Nephron progenitor cell (in vitro differentiated cells): ENCODE measurements around the gene SHB.

Source experiments
- DNase-seq: peaks from one replicate; pipeline ENCODE4 v3.0.0; 2021
- H3K27ac Mint-ChIP-seq: 2 replicates; pipeline ENCODE4 v1.8.0; 2021; ENCODE audit warnings: mild to moderate bottlenecking, moderate library complexity, mixed read lengths
- H3K27me3 Mint-ChIP-seq: 2 replicates; pipeline ENCODE4 v1.8.0; 2021; ENCODE audit warnings: mild to moderate bottlenecking, low read depth, mixed read lengths; ENCODE audit not compliant: poor library complexity
- H3K36me3 Mint-ChIP-seq: 2 replicates; pipeline ENCODE4 v1.8.0; 2021; ENCODE audit warnings: low read depth, mixed read lengths
- H3K4me1 Mint-ChIP-seq: 2 replicates; pipeline ENCODE4 v1.8.0; 2021; ENCODE audit warnings: mixed read lengths
- H3K4me3 Mint-ChIP-seq: 2 replicates; pipeline ENCODE4 v1.8.0; 2021; ENCODE audit warnings: mild to moderate bottlenecking, moderate library complexity, mixed read lengths
- H3K9me3 Mint-ChIP-seq: 2 replicates; pipeline ENCODE4 v1.8.0; 2021; ENCODE audit warnings: mild to moderate bottlenecking, moderate library complexity, mixed read lengths
- TF ChIP-seq, protein P1 (sequence below): fragments of 200-600 bp; sonication (generic); IDR thresholded peaks from 2 replicates; pipeline ENCODE4 v1.5.0; 2021; ENCODE audit warnings: antibody characterized with exemption

Gene SHB

DNA sequence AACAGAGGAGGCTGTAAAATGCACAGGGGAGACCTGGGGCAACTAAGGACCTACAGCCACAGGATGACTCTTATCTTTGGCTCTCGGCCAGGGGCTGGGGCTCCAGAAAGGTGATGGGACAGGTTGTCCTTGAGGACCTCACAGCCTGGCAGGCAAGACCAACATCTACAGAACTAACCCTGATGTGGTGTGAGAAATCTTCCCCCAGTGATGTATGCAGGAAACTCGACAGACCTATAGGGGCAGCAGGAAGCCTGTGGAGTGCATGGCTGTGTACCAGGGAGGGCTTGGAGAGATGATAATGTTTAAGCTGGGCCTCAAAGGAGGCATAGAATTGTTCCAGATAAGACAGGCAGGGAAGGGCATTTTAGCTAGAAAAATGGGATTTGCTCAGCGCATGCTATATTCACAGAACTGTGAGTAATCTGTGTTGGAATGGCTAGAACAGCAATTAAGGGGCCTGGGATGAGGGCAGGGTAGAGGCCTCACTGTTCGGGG is 96.6 kb downstream of the SHB start:
- Mint-ChIP-seq H3K4me1 (peaks cover 21% of the 10 kb centered on the region), H3K27me3 (peaks cover 3% of the 10 kb centered on the region), H3K4me3 (no peak overlapping the region), H3K9me3 (no peaks in the 10 kb centered on the region), H3K27ac (no peak overlapping the region), H3K36me3 (no peaks in the 10 kb centered on the region)
- DNase-seq = no peak
- TF ChIP-seq, protein P1, sequence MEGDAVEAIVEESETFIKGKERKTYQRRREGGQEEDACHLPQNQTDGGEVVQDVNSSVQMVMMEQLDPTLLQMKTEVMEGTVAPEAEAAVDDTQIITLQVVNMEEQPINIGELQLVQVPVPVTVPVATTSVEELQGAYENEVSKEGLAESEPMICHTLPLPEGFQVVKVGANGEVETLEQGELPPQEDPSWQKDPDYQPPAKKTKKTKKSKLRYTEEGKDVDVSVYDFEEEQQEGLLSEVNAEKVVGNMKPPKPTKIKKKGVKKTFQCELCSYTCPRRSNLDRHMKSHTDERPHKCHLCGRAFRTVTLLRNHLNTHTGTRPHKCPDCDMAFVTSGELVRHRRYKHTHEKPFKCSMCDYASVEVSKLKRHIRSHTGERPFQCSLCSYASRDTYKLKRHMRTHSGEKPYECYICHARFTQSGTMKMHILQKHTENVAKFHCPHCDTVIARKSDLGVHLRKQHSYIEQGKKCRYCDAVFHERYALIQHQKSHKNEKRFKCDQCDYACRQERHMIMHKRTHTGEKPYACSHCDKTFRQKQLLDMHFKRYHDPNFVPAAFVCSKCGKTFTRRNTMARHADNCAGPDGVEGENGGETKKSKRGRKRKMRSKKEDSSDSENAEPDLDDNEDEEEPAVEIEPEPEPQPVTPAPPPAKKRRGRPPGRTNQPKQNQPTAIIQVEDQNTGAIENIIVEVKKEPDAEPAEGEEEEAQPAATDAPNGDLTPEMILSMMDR = peak; percentile 7

DNA sequence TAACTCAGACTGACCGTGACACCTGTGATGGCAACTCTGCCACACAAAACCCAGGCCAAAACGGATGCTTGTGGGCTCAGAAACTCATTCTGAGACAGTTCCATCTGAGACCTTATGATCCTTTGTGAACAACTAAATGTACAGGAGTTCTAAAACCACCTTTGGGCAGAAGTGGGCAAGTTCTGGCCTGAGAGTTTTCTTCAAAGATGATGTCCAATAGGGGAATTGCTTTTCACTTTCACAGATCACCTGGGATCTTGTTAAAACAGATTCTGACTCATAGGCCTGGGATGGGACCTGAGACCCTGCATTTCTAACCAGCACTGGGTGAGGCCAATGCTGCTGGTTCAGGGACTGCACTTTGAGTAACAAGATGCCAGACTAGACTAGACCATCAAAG is 97.3 kb downstream of the SHB start:
- Mint-ChIP-seq H3K27ac (no peak overlapping the region), H3K4me1 (peaks cover 21% of the 10 kb centered on the region), H3K36me3 (no peaks in the 10 kb centered on the region), H3K9me3 (no peaks in the 10 kb centered on the region), H3K27me3 (peaks cover 2% of the 10 kb centered on the region), H3K4me3 (no peak overlapping the region)
- DNase-seq = no peak
- TF ChIP-seq, protein P1 = no peak

DNA sequence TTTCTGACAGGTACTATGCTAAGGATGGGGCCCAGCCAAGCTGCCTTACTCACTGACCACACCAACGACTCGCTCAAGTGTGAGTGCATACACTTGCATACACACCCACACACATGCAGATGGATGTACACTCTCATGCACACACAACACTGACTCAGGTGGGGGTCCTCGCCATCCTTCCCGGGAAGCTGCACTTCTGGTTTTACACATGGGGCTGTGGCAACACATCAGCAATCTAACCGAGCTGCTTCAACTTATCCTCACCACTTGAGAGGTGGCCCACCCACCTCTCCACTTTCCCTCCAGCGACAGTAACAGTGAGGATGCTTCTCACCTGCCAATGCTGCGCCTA is 97.9 kb downstream of the SHB start:
- DNase-seq = no peak
- Mint-ChIP-seq H3K4me3 (no peak overlapping the region), H3K27me3 (peaks cover 2% of the 10 kb centered on the region), H3K36me3 (no peaks in the 10 kb centered on the region), H3K9me3 (no peaks in the 10 kb centered on the region), H3K27ac (no peak overlapping the region), H3K4me1 (peaks cover 21% of the 10 kb centered on the region)
- TF ChIP-seq, protein P1 = no peak

DNA sequence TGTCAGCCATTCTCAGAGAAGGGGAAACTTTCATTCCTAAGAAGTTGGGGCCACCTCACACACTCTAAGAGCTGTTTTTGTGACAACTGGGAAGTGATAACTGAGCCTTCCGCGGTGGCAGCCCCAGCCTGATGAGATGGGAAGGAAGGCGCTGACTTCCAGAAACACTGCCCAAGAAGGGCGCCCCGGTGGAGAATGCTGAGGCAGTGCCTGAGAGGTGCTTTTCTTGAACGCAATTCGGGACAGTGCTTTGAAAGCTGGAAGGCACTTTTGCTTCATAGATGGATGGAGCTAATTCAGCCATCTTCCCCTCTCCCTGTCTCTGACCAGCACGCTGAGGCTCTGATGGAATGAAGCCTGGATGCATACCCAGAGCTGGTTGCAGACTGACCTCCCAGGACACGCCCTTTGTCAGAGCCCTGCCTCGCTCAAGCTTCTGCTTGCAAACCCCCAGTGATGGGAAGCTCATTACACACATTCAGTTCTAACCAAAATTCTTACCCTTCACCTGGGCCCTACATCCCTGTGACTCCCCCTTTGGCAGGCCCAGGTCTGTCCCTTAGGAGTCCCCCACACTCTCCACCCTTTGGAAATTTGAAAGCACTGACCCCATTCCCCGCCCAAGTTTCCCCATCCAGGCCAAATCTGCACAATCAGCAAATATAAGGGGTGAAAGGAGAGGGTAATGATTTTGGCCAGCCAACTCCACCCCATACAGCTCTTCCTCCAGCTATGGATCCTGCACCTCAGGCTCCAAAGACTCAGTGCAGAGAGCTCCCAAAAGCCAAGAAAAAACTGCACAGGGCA is 98.5 kb downstream of the SHB start:
- Mint-ChIP-seq H3K4me3 (no peak overlapping the region), H3K27ac (peak overlapping the region; percentile 37), H3K9me3 (no peaks in the 10 kb centered on the region), H3K36me3 (no peaks in the 10 kb centered on the region), H3K4me1 (peaks cover 21% of the 10 kb centered on the region), H3K27me3 (peaks cover 1% of the 10 kb centered on the region)
- TF ChIP-seq, protein P1 = no peak
- no peak for DNase-seq

DNA sequence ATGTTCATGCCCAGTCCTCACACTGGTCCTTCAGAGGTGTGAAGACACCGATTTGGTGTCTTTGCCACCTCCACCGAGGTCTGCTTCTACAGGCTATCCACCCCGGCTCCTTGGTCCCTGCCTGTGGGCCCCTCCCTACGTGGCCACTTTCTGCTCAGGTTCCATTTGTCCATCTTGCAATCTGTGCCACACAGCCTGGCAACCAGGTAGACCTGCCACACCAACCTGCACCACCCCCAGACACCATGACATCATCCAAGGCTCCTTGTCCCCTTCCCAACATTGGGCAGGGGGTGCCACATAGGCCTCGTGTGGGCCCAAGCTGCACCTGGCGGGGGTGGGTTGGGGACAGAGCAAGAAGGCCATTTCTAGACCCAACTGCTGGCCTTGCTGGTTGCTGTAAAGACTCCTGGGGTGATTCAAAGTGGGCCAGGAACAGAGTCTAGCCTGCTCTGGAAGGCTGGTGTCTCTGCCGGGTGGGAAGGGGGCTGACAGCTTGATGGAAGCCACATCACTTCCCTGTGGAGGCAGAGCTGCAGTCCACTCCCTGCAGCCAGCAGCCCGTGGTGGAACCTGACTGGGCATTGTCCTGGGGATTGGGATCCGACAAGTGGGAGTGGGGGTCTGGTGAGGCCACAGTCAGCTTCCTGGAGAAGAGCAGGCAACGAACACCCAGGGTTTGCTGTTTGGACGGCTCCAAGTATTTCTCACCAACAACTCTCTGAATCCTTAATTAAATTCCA is 99.3 kb downstream of the SHB start:
- no peak overlapping the region for H3K27ac Mint-ChIP-seq
- TF ChIP-seq, protein P1 = no peak
- H3K4me3 Mint-ChIP-seq = no peak overlapping the region
- peaks cover 2% of the 10 kb centered on the region for H3K27me3 Mint-ChIP-seq
- DNase-seq = no peak
- no peaks in the 10 kb centered on the region for H3K9me3 Mint-ChIP-seq
- H3K36me3 Mint-ChIP-seq = no peaks in the 10 kb centered on the region
- peaks cover 13% of the 10 kb centered on the region for H3K4me1 Mint-ChIP-seq
